HG02870 (cell line): ENCODE data around the gene PDE1A.

Experiments
- ATAC-seq: cut with Tn5 transposase; IDR thresholded peaks from one replicate; pipeline ENCODE4 v1.9.1; 2021; ENCODE audit warnings: mild to moderate bottlenecking, moderate library complexity; ENCODE audit not compliant: unreplicated experiment

The PDE1A gene

GRCh38 chr2:182359027-182359989 lies 67.5 kb downstream of the PDE1A start:
- no peak for ATAC-seq

- no peak for ATAC-seq
Measured at GRCh38 chr2:182358601-182359000, 68.2 kb downstream of the PDE1A start.

GRCh38 chr2:182355815-182356214 lies 71.0 kb downstream of the PDE1A start:
- ATAC-seq = no peak

- no peak for ATAC-seq
Measured at GRCh38 chr2:182351427-182351826, 75.4 kb downstream of the PDE1A start.

GRCh38 chr2:182349268-182349667 lies 77.6 kb downstream of the PDE1A start:
- ATAC-seq = no peak

- no peak for ATAC-seq
Measured at GRCh38 chr2:182345384-182345783, 81.5 kb downstream of the PDE1A start.

GRCh38 chr2:182330451-182331305 lies 96.2 kb downstream of the PDE1A start:
- no peak for ATAC-seq

GRCh38 chr2:182324665-182325064 lies 102.2 kb downstream of the PDE1A start:
- ATAC-seq = no peak

GRCh38 chr2:182321096-182321495 lies 105.7 kb downstream of the PDE1A start:
- ATAC-seq = no peak

- no peak for ATAC-seq
Measured at GRCh38 chr2:182319556-182320505, 107.0 kb downstream of the PDE1A start.

GRCh38 chr2:182318466-182319220 lies 108.2 kb downstream of the PDE1A start:
- ATAC-seq = no peak

GRCh38 chr2:182316950-182317349 lies 109.9 kb downstream of the PDE1A start:
- ATAC-seq = no peak

- ATAC-seq = no peak
Measured at GRCh38 chr2:182302972-182303371, 123.9 kb downstream of the PDE1A start.

- ATAC-seq = no peak
Measured at GRCh38 chr2:182302174-182302573, 124.7 kb downstream of the PDE1A start.

- no peak for ATAC-seq
Measured at GRCh38 chr2:182301093-182301492, 125.7 kb downstream of the PDE1A start.

GRCh38 chr2:182300608-182301007 lies 126.2 kb downstream of the PDE1A start:
- ATAC-seq = no peak

- no peak for ATAC-seq
Measured at GRCh38 chr2:182299632-182300031, 127.2 kb downstream of the PDE1A start.

- ATAC-seq = no peak
Measured at GRCh38 chr2:182298456-182298855, 128.4 kb downstream of the PDE1A start.

- ATAC-seq = no peak
Measured at GRCh38 chr2:182291296-182291695, 135.5 kb downstream of the PDE1A start.

- ATAC-seq = no peak
Measured at GRCh38 chr2:182283512-182283911, 143.3 kb downstream of the PDE1A start.
